ENCODE data around the gene CSF2.

DNA sequence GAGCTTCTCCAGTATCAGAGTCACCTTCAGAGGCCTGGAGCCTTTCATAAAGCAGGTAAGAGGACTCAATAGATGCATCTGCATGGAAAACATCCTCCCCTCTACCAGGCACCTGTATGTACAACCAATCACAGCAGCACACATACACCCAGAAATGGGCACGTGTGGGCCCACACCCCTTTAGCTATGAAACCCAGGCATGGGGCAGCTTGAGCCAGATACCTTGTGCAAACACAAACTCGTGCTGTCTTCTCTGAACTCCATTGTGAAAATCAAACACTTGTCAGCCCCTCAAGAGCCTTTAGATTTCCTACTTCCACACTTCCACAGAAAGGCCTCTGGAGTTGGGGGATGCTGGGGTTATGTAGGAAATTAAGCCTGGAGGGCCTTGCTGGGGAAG lies 1.1 kb upstream of the CSF2 start:
- TF ChIP-seq, protein P1, sequence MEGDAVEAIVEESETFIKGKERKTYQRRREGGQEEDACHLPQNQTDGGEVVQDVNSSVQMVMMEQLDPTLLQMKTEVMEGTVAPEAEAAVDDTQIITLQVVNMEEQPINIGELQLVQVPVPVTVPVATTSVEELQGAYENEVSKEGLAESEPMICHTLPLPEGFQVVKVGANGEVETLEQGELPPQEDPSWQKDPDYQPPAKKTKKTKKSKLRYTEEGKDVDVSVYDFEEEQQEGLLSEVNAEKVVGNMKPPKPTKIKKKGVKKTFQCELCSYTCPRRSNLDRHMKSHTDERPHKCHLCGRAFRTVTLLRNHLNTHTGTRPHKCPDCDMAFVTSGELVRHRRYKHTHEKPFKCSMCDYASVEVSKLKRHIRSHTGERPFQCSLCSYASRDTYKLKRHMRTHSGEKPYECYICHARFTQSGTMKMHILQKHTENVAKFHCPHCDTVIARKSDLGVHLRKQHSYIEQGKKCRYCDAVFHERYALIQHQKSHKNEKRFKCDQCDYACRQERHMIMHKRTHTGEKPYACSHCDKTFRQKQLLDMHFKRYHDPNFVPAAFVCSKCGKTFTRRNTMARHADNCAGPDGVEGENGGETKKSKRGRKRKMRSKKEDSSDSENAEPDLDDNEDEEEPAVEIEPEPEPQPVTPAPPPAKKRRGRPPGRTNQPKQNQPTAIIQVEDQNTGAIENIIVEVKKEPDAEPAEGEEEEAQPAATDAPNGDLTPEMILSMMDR (IDR thresholded peaks at IDR 0.05): no peak
- no peak for TF ChIP-seq ZFX (IDR thresholded peaks at IDR 0.05; ENCODE audit: borderline replicate concordance)

Data from 22Rv1 (cell line).